ENCODE data around the gene MSH5. TPM values are rescaled to one million over a fixed set of nuclear protein-coding genes. Genes with fewer than 3 reads are reported as not detected.
"Not testable (repeated sequence)": the region's sequence is repeated elsewhere in the genome, so short reads cannot be mapped to it uniquely, and the experiment has no call there.

Gene MSH5
- total RNA-seq, 1 donor from 2014 or later = 50.9 TPM

- Mint-ChIP-seq H3K4me3 (no peak overlapping the region), H3K9me3 (no peaks in the 10 kb centered on the region), H3K27ac (peak overlapping the region; percentile 43), H3K4me1 (peaks cover 16% of the 10 kb centered on the region), H3K36me3 (peaks cover 8% of the 10 kb centered on the region), H3K27me3 (ENCODE audit: insufficient read depth, low read depth) (no peaks in the 10 kb centered on the region)
- H3K4me2 ChIP-seq = no peak overlapping the region
- no peaks in the 10 kb centered on the region for H3K9me3 ChIP-seq (ENCODE audit: low read depth)
- no peak overlapping the region for H3K4me3 ChIP-seq
- H3K9ac ChIP-seq = no peak overlapping the region
- peak; percentile 82 for DNase-seq (ENCODE audit: low spot score)
- TF ChIP-seq CTCF (IDR thresholded peaks at IDR 0.05) (peak; percentile 67), EZH2phosphoT487 (IDR thresholded peaks at IDR 0.05) (no peak)
- H3K4me1 ChIP-seq = peaks cover 7% of the 10 kb centered on the region
- H2AFZ ChIP-seq (replicated peaks) = no peak overlapping the region
- H4K20me1 ChIP-seq (ENCODE audit: low read depth) = no peaks in the 10 kb centered on the region
- peaks cover 4% of the 10 kb centered on the region for H3K36me3 ChIP-seq
- peaks cover 20% of the 10 kb centered on the region for H3F3A ChIP-seq (ENCODE audit: low read depth)
- peaks cover 22% of the 10 kb centered on the region for H3K79me2 ChIP-seq (ENCODE audit: low read depth)
- H3K27me3 ChIP-seq = no peaks in the 10 kb centered on the region
- H3K27ac ChIP-seq = no peak overlapping the region
These were observed 51.7 kb downstream of the MSH5 start for GRCh38 chr6:31791324-31792089.

GRCh38 chr6:31792090-31792374 is 52.2 kb downstream of the MSH5 start:
- no peak overlapping the region for H3K9ac ChIP-seq
- H3K4me3 ChIP-seq = no peak overlapping the region
- H3F3A ChIP-seq (ENCODE audit: low read depth) = peaks cover 25% of the 10 kb centered on the region
- H4K20me1 ChIP-seq (ENCODE audit: low read depth) = no peaks in the 10 kb centered on the region
- Mint-ChIP-seq H3K4me3 (no peak overlapping the region), H3K27me3 (ENCODE audit: insufficient read depth, low read depth) (no peaks in the 10 kb centered on the region), H3K9me3 (no peaks in the 10 kb centered on the region), H3K27ac (no peak overlapping the region), H3K4me1 (peaks cover 16% of the 10 kb centered on the region), H3K36me3 (peaks cover 10% of the 10 kb centered on the region)
- peaks cover 22% of the 10 kb centered on the region for H3K79me2 ChIP-seq (ENCODE audit: low read depth)
- H3K27me3 ChIP-seq = no peaks in the 10 kb centered on the region
- no peak for DNase-seq (ENCODE audit: low spot score)
- no peak overlapping the region for H3K27ac ChIP-seq
- H3K9me3 ChIP-seq (ENCODE audit: low read depth) = no peaks in the 10 kb centered on the region
- peaks cover 4% of the 10 kb centered on the region for H3K36me3 ChIP-seq
- no peak overlapping the region for H3K4me2 ChIP-seq
- H2AFZ ChIP-seq (replicated peaks) = no peak overlapping the region
- TF ChIP-seq EZH2 (IDR thresholded peaks at IDR 0.05) = no peak
- TF ChIP-seq EZH2phosphoT487 (IDR thresholded peaks at IDR 0.05) = no peak
- TF ChIP-seq CTCF (IDR thresholded peaks at IDR 0.05) = no peak
- peaks cover 7% of the 10 kb centered on the region for H3K4me1 ChIP-seq

- TF ChIP-seq EZH2 (IDR thresholded peaks at IDR 0.05) (no peak), CTCF (IDR thresholded peaks at IDR 0.05) (no peak), EZH2phosphoT487 (IDR thresholded peaks at IDR 0.05) (no peak)
- no peak overlapping the region for H3K27ac ChIP-seq
- no peaks in the 10 kb centered on the region for H3K9me3 ChIP-seq (ENCODE audit: low read depth)
- no peak overlapping the region for H3K9ac ChIP-seq
- no peaks in the 10 kb centered on the region for H4K20me1 ChIP-seq (ENCODE audit: low read depth)
- Mint-ChIP-seq H3K27ac (no peak overlapping the region), H3K4me3 (no peak overlapping the region), H3K27me3 (ENCODE audit: insufficient read depth, low read depth) (no peaks in the 10 kb centered on the region), H3K36me3 (peaks cover 12% of the 10 kb centered on the region), H3K4me1 (peaks cover 16% of the 10 kb centered on the region), H3K9me3 (no peaks in the 10 kb centered on the region)
- DNase-seq (ENCODE audit: low spot score) = no peak
- H3K79me2 ChIP-seq (ENCODE audit: low read depth) = peaks cover 22% of the 10 kb centered on the region
- peaks cover 32% of the 10 kb centered on the region for H3F3A ChIP-seq (ENCODE audit: low read depth)
- no peaks in the 10 kb centered on the region for H3K27me3 ChIP-seq
- H3K4me3 ChIP-seq = no peak overlapping the region
- H3K4me2 ChIP-seq = no peak overlapping the region
- H3K36me3 ChIP-seq = peaks cover 4% of the 10 kb centered on the region
- no peak overlapping the region for H2AFZ ChIP-seq (replicated peaks)
- H3K4me1 ChIP-seq = peaks cover 7% of the 10 kb centered on the region
These were observed 53.0 kb downstream of the MSH5 start for GRCh38 chr6:31792761-31793171.

- not testable (repeated sequence) for H3K9me3 ChIP-seq (ENCODE audit: low read depth); H3K36me3 ChIP-seq; H3K27ac ChIP-seq; H3K9me3 Mint-ChIP-seq; H4K20me1 ChIP-seq (ENCODE audit: low read depth); H2AFZ ChIP-seq (replicated peaks); H3K9ac ChIP-seq; H3K27me3 ChIP-seq; H3K4me1 ChIP-seq; H3K27ac Mint-ChIP-seq; DNase-seq (ENCODE audit: low spot score); H3K27me3 Mint-ChIP-seq (ENCODE audit: insufficient read depth, low read depth)
- H3K36me3 Mint-ChIP-seq = peaks cover 15% of the 10 kb centered on the region
- Histone ChIP-seq H3K79me2 (ENCODE audit: low read depth) (peaks cover 22% of the 10 kb centered on the region), H3F3A (ENCODE audit: low read depth) (peaks cover 42% of the 10 kb centered on the region), H3K4me3 (peak overlapping the region; percentile 73), H3K4me2 (peak overlapping the region; percentile 93)
- peak overlapping the region; percentile 99 for H3K4me3 Mint-ChIP-seq
- peaks cover 16% of the 10 kb centered on the region for H3K4me1 Mint-ChIP-seq
These were observed 54.1 kb downstream of the MSH5 start for GRCh38 chr6:31793927-31794245.

Measured in neural progenitor cell (in vitro differentiated cells).